ENCODE measurements around the gene PRKN.

- no peak for TF ChIP-seq CTCF (IDR thresholded peaks at IDR 0.05)
- TF ChIP-seq ZFX (IDR thresholded peaks at IDR 0.05; ENCODE audit: borderline replicate concordance), result no peak
Observed at GRCh38 chr6:162644153-162644552, 83.4 kb downstream of the PRKN start.

Data from 22Rv1 (cell line).